ENCODE data around the gene ATP6V0B.

- TF ChIP-seq CTCF (conservative IDR thresholded peaks at IDR 0.05; ENCODE audit: low read depth, low read length): peak; percentile 39; the same call in 1 of the 2 replicates
- no peak for TF ChIP-seq EZH2 (IDR thresholded peaks at IDR 0.05; ENCODE audit: low read length, unreplicated experiment)
Measured at GRCh38 chr1:43936431-43937151, 38.2 kb upstream of the ATP6V0B start.
